HepG2 (cell line): ENCODE measurements around the gene KIF13A. TPM values are rescaled to one million over a fixed set of nuclear protein-coding genes. Genes with fewer than 3 reads are reported as not detected.

Source experiments
- ATAC-seq: fragments of 200-7000 bp; cut with Tn5 transposase; 3 replicates; pipeline ENCODE4 v1.9.1; 2020; ENCODE audit warnings: mild to moderate bottlenecking, moderate library complexity
- BruUV-seq: library from RNA; stranded (reverse); fragments of 400-500 nt; replicated peaks from 2 replicates; lab custom pipeline; 2021; lab: Mats Ljungman, UMichigan
- CTCF ChIA-PET: fragments of 300-600 bp; formaldehyde crosslinking; extraction: SDS; loops from one replicate; lab custom pipeline; 2021; ENCODE audit warnings: low total read pairs, inconsistent platforms, low intra/inter-chr PET ratio; lab: Yijun Ruan, JAX
- POLR2A ChIA-PET: fragments of 350-600 bp; sonication (Branson Sonifier 250); formaldehyde crosslinking; loops from one replicate; lab custom pipeline; 2020; ENCODE audit warnings: antibody characterized with exemption, inconsistent platforms; lab: Yijun Ruan, JAX
- DNase-seq: peaks from one replicate; pipeline ENCODE4 v3.0.0-alpha.2; 2015; ENCODE audit warnings: low spot score
- FAIRE-seq: peaks from 3 replicates; lab custom pipeline; 2011; peaks lifted over from hg19 to GRCh38; lab: Jason Lieb, UNC
- H2AFZ ChIP-seq: one replicate; pipeline ENCODE4 v1.6.1; 2011; ENCODE audit warnings: low read length, inconsistent platforms
- H3K27ac ChIP-seq: fragments of 300-600 bp; 3 replicates; pipeline ENCODE4 v1.8.0; 2011; ENCODE audit warnings: mixed run types, mild to moderate bottlenecking, mixed read lengths, low read length, inconsistent platforms; ENCODE audit not compliant: insufficient read depth; ENCODE audit errors: extremely low read length
- H3K27me3 ChIP-seq, 2 experiments: fragments of 200-600 bp in 1 of 2; 2 replicates in 1 of 2; 3 replicates in 1 of 2; pipeline versions ENCODE4 v1.6.0 to v1.8.0; 2011; ENCODE audit warnings: low read length in 2 of 2, mild to moderate bottlenecking in 2 of 2, moderate library complexity in 2 of 2, inconsistent platforms in 1 of 2; ENCODE audit not compliant: insufficient read depth in 2 of 2, control insufficient read depth in 1 of 2
- H3K36me3 ChIP-seq, 2 experiments: fragments of 200-600 bp in 1 of 2; replicated peaks in 1 of 2; 2 replicates in 1 of 2; 3 replicates in 1 of 2; pipeline versions ENCODE4 v1.5.1 to v1.8.0; 2011; ENCODE audit warnings: low read length in 2 of 2, inconsistent platforms in 1 of 2; ENCODE audit not compliant: insufficient read depth in 2 of 2, control insufficient read depth in 1 of 2
- H3K4me1 ChIP-seq: 2 replicates; pipeline ENCODE4 v1.5.1; 2012; ENCODE audit warnings: low read length, inconsistent platforms; ENCODE audit not compliant: insufficient read depth
- H3K4me2 ChIP-seq: 2 replicates; pipeline ENCODE4 v1.6.0; 2011; ENCODE audit warnings: low read depth, low read length, inconsistent platforms
- H3K4me3 ChIP-seq, 3 experiments: fragments of 200-600 bp in 1 of 3; sonication (generic), shearing (Covaris generic) in 1 of 3; replicated peaks in 1 of 3; 2 replicates each; pipeline ENCODE4 v1.5.1; 2011 to 2016; ENCODE audit warnings: low read length in 3 of 3, inconsistent platforms in 2 of 3, low read depth in 2 of 3, mild to moderate bottlenecking in 2 of 3, control low read depth in 1 of 3, mixed read lengths in 1 of 3; ENCODE audit not compliant: insufficient read depth in 1 of 3
- H3K79me2 ChIP-seq: one replicate; pipeline ENCODE4 v1.6.1; 2011; ENCODE audit warnings: low read length, inconsistent platforms; ENCODE audit not compliant: insufficient read depth
- H3K9ac ChIP-seq: 2 replicates; pipeline ENCODE4 v1.6.0; 2011; ENCODE audit warnings: mild to moderate bottlenecking, low read depth, low read length, inconsistent platforms; ENCODE audit not compliant: insufficient read depth
- H3K9me3 ChIP-seq: 2 replicates; pipeline ENCODE4 v1.5.1; 2012; ENCODE audit warnings: mild to moderate bottlenecking, low read length
- H4K20me1 ChIP-seq: 2 replicates; pipeline ENCODE4 v1.6.0; 2011; ENCODE audit warnings: inconsistent platforms, mild to moderate bottlenecking, low read length, moderate library complexity; ENCODE audit not compliant: insufficient read depth
- ARNT ChIP-seq: fragments of 450-650 bp; IDR thresholded peaks from 2 replicates; pipeline ENCODE4 v1.6.1; 2017
- BRD4 ChIP-seq: sonication (generic); formaldehyde crosslinking; IDR thresholded peaks from 2 replicates; pipeline ENCODE4 v1.4.0; 2020; ENCODE audit warnings: missing genetic modification reagents
- DR1 ChIP-seq: sonication (generic); formaldehyde crosslinking; IDR thresholded peaks from 2 replicates; pipeline ENCODE4 v1.8.0; 2021; ENCODE audit warnings: mild to moderate bottlenecking, missing genetic modification reagents, inconsistent platforms
- ELF3 ChIP-seq: IDR thresholded peaks from 2 replicates; pipeline ENCODE4 v1.6.1; 2016; ENCODE audit warnings: missing genetic modification reagents, missing compliant biosample characterization
- MAFF ChIP-seq: IDR thresholded peaks from 2 replicates; pipeline ENCODE4 v1.6.1; 2011; ENCODE audit warnings: low read depth, low read length, improper control_type of control experiment
- NFYC ChIP-seq: IDR thresholded peaks from 2 replicates; pipeline ENCODE4 v1.6.1; 2016; ENCODE audit warnings: missing genetic modification reagents, missing compliant biosample characterization
- SRSF9 ChIP-seq: fragments of 200-400 bp; formaldehyde crosslinking; IDR thresholded peaks from 2 replicates; pipeline ENCODE4 v1.6.1; 2018; ENCODE audit warnings: borderline replicate concordance, mild to moderate bottlenecking, low read depth, low read length; ENCODE audit not compliant: insufficient read depth, poor library complexity, severe bottlenecking
- TAF15 ChIP-seq: fragments of 200-400 bp; formaldehyde crosslinking; IDR thresholded peaks from one replicate; pipeline ENCODE4 v1.6.1; 2018; ENCODE audit warnings: mild to moderate bottlenecking, low read depth, low read length; ENCODE audit not compliant: poor library complexity, severe bottlenecking
- ZBTB49 ChIP-seq: sonication (generic); formaldehyde crosslinking; IDR thresholded peaks from 2 replicates; pipeline ENCODE4 v1.4.0; 2020; ENCODE audit warnings: missing genetic modification reagents, borderline replicate concordance
- ZNF253 ChIP-seq: sonication (generic); formaldehyde crosslinking; IDR thresholded peaks from 2 replicates; pipeline ENCODE4 v1.8.0; 2022; ENCODE audit warnings: mild to moderate bottlenecking, missing genetic modification reagents, borderline replicate concordance
- ZNF639 ChIP-seq: conservative IDR thresholded peaks from 2 replicates; pipeline ENCODE4 v1.6.1; 2018; ENCODE audit warnings: missing genetic modification reagents
- ZNF761 ChIP-seq: sonication (generic); formaldehyde crosslinking; conservative IDR thresholded peaks from 2 replicates; pipeline ENCODE4 v1.4.0; 2020; ENCODE audit warnings: mild to moderate bottlenecking, missing genetic modification reagents
- WGBS: methylation state at CpG from one replicate; pipeline ENCODE4 v1.1.6; 2017; ENCODE audit warnings: low lambda C conversion rate; 5-methylcytosine and 5-hydroxymethylcytosine counted together
- in situ Hi-C: cut with HindIII; loops from 2 replicates; pipeline ENCODE4 v1.10.0; 2017; ENCODE audit warnings: low pct_unique_long_range_greater_than_20kb; ENCODE audit not compliant: extremely low pct_ligation_motif_present
- intact Hi-C: fragments of 100-400 bp; cut with micrococcal nuclease; formaldehyde crosslinking; loops from one replicate; pipeline ENCODE4 v1.10.0; 2022; ENCODE audit not compliant: unreplicated experiment
- polyA plus RNA-seq, 8 experiments: library from polyadenylated mRNA; depleted of rRNA in 3 of 8; stranded (reverse) in 7 of 8; unstranded in 1 of 8; fragments of >200 nt; fragmentation: Illumina TruSeq in 4 of 8; extraction: Trizol in 4 of 8; gene quantifications; 2 replicates each; pipeline versions ENCODE4 v1.2.1 to v1.2.3, GENCODE V29; 2011 to 2016; ENCODE audit warnings: low read depth in 4 of 8, missing spikeins in 1 of 8, mixed read lengths in 1 of 8; ENCODE audit not compliant: insufficient read depth in 1 of 8
- total RNA-seq, 5 experiments: library from RNA; depleted of rRNA; stranded (reverse); fragments of >200 nt; fragmentation: Illumina TruSeq; extraction: Trizol; gene quantifications; 2 replicates each; pipeline ENCODE4 v1.2.3, GENCODE V29; 2016; ENCODE audit warnings: low read depth in 1 of 5
- TF ChIP-seq, protein P1 (sequence below): sonication (generic); formaldehyde crosslinking; IDR thresholded peaks from 2 replicates; pipeline ENCODE4 v1.8.0; 2022; ENCODE audit warnings: missing genetic modification reagents, low read depth, mild to moderate bottlenecking, borderline replicate concordance
- TF ChIP-seq, protein P2 (sequence below): sonication (generic); formaldehyde crosslinking; IDR thresholded peaks from 2 replicates; pipeline ENCODE4 v1.4.0; 2020; ENCODE audit warnings: mild to moderate bottlenecking, missing genetic modification reagents
- TF ChIP-seq, protein P3 (sequence below): sonication (generic); formaldehyde crosslinking; IDR thresholded peaks from 2 replicates; pipeline ENCODE4 v1.8.0; 2022; ENCODE audit warnings: mild to moderate bottlenecking, missing genetic modification reagents, borderline replicate concordance
- TF ChIP-seq, protein P4 (sequence below): sonication (generic); formaldehyde crosslinking; IDR thresholded peaks from 2 replicates; pipeline ENCODE4 v1.4.0; 2020; ENCODE audit warnings: missing genetic modification reagents

Gene KIF13A
- total and polyA plus RNA-seq, 2 of the 13 experiments (the other 11 are each of a cell fraction or from before 2014, with no cell fraction given): 21.1 to 37.2 TPM

DNA sequence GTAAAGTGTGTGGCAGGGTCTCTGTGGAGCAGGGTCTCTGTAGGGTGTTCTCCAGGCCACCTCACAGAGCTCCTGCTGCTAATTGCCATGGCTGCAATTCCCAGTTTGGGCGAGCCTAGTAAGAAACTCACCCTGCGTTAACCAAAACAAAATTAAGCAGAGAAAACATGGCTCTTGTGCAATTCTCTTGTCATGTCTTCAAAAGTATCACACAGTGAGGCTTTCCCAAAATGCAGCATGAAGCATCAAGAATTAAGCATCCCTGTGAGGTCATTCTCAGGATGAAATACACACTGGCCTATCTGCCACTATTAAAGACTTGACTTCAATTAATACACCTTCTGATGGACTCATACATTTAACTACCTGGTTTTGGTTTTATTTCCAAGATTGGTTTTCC lies 72.8 kb downstream of the KIF13A start:
- in situ Hi-C loops (no loop called here), intact Hi-C loops (no loop called here)
- Histone ChIP-seq H3K27ac (no peak overlapping the region), H3K4me1 (no peaks in the 10 kb centered on the region), H2AFZ (no peak overlapping the region), H3K79me2 (no peaks in the 10 kb centered on the region), H3K27me3 (no peaks in the 10 kb centered on the region), H3K4me2 (no peak overlapping the region), H3K4me3 (no peak overlapping the region), H4K20me1 (no peaks in the 10 kb centered on the region), H3K9ac (no peak overlapping the region), H3K36me3 (no peaks in the 10 kb centered on the region), H3K9me3 (no peaks in the 10 kb centered on the region)
- POLR2A ChIA-PET: no interaction called here
- DNase-seq (no peak), FAIRE-seq (no peak), ATAC-seq (no peak)
- WGBS: 94% methylated on average over 2 of the region's 2 CpGs
- BruUV-seq: no TSS peak
- CTCF ChIA-PET: no interaction called here
- TF ChIP-seq MAFF (no peak), ZNF761 (CRISPR knock-in tag) (no peak), SRSF9 (no peak), ZNF639 (no peak), ELF3 (CRISPR knock-in tag) (no peak), TAF15 (no peak), DR1 (CRISPR knock-in tag) (no peak), NFYC (CRISPR knock-in tag) (no peak), BRD4 (no peak), ZBTB49 (CRISPR knock-in tag) (no peak), ZNF253 (CRISPR knock-in tag) (no peak), ARNT (no peak)
- TF ChIP-seq, protein P1, sequence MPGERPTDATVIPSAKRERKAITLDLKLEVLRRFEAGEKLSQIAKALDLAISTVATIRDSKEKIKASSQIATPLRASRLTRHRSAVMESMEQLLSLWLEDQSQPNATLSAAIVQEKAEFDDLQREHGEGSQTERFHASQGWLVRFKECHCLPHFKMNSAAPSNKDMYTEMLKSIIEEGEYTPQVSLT (CRISPR knock-in tag): no peak
- TF ChIP-seq, protein P2, sequence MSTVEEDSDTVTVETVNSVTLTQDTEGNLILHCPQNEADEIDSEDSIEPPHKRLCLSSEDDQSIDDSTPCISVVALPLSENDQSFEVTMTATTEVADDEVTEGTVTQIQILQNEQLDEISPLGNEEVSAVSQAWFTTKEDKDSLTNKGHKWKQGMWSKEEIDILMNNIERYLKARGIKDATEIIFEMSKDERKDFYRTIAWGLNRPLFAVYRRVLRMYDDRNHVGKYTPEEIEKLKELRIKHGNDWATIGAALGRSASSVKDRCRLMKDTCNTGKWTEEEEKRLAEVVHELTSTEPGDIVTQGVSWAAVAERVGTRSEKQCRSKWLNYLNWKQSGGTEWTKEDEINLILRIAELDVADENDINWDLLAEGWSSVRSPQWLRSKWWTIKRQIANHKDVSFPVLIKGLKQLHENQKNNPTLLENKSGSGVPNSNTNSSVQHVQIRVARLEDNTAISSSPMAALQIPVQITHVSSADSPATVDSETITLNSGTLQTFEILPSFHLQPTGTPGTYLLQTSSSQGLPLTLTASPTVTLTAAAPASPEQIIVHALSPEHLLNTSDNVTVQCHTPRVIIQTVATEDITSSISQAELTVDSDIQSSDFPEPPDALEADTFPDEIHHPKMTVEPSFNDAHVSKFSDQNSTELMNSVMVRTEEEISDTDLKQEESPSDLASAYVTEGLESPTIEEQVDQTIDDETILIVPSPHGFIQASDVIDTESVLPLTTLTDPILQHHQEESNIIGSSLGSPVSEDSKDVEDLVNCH (CRISPR knock-in tag): no peak
- TF ChIP-seq, protein P3, sequence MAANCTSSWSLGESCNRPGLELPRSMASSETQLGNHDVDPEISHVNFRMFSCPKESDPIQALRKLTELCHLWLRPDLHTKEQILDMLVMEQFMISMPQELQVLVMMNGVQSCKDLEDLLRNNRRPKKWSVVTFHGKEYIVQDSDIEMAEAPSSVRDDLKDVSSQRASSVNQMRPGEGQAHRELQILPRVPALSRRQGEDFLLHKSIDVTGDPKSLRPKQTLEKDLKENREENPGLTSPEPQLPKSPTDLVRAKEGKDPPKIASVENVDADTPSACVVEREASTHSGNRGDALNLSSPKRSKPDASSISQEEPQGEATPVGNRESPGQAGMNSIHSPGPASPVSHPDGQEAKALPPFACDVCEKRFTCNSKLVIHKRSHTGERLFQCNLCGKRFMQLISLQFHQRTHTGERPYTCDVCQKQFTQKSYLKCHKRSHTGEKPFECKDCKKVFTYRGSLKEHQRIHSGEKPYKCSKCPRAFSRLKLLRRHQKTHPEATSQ (CRISPR knock-in tag): no peak
- TF ChIP-seq, protein P4, sequence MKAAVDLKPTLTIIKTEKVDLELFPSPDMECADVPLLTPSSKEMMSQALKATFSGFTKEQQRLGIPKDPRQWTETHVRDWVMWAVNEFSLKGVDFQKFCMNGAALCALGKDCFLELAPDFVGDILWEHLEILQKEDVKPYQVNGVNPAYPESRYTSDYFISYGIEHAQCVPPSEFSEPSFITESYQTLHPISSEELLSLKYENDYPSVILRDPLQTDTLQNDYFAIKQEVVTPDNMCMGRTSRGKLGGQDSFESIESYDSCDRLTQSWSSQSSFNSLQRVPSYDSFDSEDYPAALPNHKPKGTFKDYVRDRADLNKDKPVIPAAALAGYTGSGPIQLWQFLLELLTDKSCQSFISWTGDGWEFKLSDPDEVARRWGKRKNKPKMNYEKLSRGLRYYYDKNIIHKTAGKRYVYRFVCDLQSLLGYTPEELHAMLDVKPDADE (CRISPR knock-in tag): no peak
